ENCODE data around the gene XPOT. TPM values are rescaled to one million over a fixed set of nuclear protein-coding genes. Genes with fewer than 3 reads are reported as not detected.

The XPOT gene
- total RNA-seq, 1 experiment from 2014 or later: 140 TPM

DNA sequence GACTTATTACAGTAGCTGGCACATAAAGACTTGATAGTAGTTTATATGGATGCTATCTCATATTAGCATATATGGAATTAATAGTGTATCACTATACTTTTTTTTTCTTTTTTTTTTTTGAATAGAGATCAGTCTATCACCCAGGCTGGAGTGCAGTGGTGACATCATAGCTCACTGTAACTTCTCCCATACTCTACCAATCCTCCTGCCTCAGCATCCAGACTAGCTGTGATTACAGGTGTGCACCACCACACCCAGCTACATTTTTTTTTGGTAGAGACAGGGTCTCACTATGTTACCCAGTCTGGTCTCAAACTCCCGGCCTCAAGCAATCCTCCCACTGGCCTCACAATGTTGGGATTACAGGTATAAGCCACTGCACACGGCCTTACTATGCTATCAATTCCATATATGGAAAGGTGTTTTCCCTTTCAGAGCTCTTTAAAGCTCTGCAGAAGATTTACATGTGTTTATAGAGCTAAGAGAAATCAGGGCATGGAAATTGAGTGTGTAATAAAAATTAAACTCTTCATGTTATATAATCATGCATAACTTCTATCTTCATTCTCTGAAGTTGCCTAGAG lies 46.0 kb downstream of the XPOT start:
- Mint-ChIP-seq H3K4me3 (ENCODE audit: low read depth, unreplicated experiment) (peak overlapping the region; percentile 93), H3K9me3 (ENCODE audit: low read depth, unreplicated experiment) (no peaks in the 10 kb centered on the region), H3K4me1 (ENCODE audit: low read depth, unreplicated experiment) (peaks cover 28% of the 10 kb centered on the region), H3K36me3 (ENCODE audit: insufficient read depth, unreplicated experiment) (peaks cover 75% of the 10 kb centered on the region), H3K27me3 (ENCODE audit: unreplicated experiment) (no peaks in the 10 kb centered on the region), H3K27ac (ENCODE audit: unreplicated experiment) (peak overlapping the region; percentile 86)
- TF ChIP-seq, protein P1, sequence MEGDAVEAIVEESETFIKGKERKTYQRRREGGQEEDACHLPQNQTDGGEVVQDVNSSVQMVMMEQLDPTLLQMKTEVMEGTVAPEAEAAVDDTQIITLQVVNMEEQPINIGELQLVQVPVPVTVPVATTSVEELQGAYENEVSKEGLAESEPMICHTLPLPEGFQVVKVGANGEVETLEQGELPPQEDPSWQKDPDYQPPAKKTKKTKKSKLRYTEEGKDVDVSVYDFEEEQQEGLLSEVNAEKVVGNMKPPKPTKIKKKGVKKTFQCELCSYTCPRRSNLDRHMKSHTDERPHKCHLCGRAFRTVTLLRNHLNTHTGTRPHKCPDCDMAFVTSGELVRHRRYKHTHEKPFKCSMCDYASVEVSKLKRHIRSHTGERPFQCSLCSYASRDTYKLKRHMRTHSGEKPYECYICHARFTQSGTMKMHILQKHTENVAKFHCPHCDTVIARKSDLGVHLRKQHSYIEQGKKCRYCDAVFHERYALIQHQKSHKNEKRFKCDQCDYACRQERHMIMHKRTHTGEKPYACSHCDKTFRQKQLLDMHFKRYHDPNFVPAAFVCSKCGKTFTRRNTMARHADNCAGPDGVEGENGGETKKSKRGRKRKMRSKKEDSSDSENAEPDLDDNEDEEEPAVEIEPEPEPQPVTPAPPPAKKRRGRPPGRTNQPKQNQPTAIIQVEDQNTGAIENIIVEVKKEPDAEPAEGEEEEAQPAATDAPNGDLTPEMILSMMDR (IDR thresholded peaks at IDR 0.05; ENCODE audit: unreplicated experiment): no peak
- intact Hi-C loops (cut with micrococcal nuclease; ENCODE audit: unreplicated experiment): no loop called here
- DNase-seq: no peak
- no TSS peak for BruUV-seq (replicated peaks)
- CTCF ChIA-PET: interaction anchor here (0.6 kb wide), 1 partner anchor 10 kb away, joined by 3 read pairs; no protein-coding TSS in a partner anchor

DNA sequence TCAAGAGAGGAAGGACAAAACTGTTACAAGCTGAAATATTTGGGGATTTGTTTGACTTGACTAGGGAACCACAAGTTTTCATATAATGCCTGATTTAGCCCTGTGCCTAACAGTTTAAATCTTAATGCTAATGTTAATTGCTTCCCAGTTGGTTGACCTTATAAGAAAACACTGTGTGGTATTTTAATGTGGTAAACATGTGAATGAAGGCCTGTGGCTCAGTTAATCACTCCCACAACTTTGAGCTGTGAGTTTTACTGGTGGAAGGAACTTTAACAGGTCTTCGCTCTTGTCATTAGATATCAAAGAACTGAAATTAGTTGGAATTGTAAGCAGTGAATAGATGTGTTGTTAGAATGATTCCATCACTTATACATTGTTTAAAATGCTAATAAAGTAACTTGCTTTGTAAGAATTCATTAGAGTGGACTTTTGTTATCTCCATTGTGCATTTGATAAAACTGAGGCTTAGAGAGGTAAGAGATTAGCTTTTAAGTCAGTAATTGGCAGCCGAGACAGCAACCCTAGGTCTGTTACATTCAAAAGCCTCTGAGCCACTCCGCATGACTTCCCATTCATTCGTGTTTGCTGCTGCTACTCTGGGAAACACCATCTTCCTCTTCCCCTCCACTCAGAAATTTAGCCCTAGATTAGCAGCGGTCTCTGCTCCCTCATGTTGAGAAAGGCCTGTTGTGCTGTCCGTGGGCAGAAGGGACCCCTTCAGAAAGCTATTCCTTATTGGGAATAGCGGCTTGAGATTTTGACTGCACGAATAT lies 46.7 kb downstream of the XPOT start:
- CTCF ChIA-PET: interaction anchor here (0.6 kb wide), 1 partner anchor 10 kb away, joined by 3 read pairs; no protein-coding TSS in a partner anchor
- Mint-ChIP-seq H3K9me3 (ENCODE audit: low read depth, unreplicated experiment) (no peaks in the 10 kb centered on the region), H3K4me3 (ENCODE audit: low read depth, unreplicated experiment) (peak overlapping the region; percentile 93), H3K36me3 (ENCODE audit: insufficient read depth, unreplicated experiment) (peaks cover 73% of the 10 kb centered on the region), H3K4me1 (ENCODE audit: low read depth, unreplicated experiment) (peaks cover 31% of the 10 kb centered on the region), H3K27ac (ENCODE audit: unreplicated experiment) (peak overlapping the region; percentile 86), H3K27me3 (ENCODE audit: unreplicated experiment) (no peaks in the 10 kb centered on the region)
- no TSS peak for BruUV-seq (replicated peaks)
- intact Hi-C loops (cut with micrococcal nuclease; ENCODE audit: unreplicated experiment): no loop called here
- no peak for DNase-seq
- TF ChIP-seq, protein P1 (IDR thresholded peaks at IDR 0.05; ENCODE audit: unreplicated experiment): no peak

DNA sequence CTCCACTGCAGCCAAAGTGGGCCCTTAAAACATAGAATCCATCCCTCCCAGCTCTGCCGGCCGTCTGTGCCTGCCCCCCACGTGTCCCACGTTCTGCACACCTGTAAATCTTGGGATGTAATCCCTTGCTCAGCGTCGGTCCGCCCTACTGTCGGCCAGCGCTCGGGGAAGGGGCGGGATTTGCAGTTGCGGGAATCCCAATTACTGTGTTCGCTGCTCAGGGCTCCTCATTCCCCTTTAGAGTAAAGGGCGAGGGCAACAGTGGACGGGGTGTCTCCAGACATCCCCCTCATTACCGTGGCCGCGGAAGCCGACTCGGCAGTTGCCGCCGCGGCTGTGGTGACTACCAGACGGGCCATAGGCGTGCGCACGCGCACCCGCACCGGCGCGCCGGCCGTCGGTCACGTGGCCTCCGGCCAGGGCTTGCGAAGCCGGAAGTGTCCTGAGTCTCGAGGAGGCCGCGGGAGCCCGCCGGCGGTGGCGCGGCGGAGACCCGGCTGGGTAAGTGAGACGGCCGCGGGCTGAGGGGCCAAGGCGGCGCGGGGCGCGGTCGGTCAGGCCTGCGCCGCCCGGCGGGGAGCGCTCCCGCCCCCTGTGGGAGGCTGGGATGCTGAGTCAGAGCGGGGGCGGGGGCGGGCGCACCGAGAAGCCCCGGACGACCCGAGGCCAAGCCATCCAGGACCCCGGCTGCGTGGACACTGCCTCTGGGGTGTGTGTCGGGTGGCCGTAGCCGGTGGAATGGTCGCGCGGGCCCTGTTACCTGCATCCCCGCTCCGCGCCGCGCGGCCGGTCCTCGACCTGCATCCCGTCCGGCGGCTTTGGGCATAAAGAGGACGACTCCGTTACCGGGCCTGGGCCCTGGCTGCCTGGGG lies 47.7 kb downstream of the XPOT start, which contains the start of gene TBK1:
Gene TBK1, plus strand, starts transcription at position 434 of the 872 bp plus-strand sequence. CDS start 3,751 bp downstream, outside the sequence.
- BruUV-seq (replicated peaks): TSS peak; percentile 53
- TF ChIP-seq, protein P1 (IDR thresholded peaks at IDR 0.05; ENCODE audit: unreplicated experiment): no peak
- H3K9me3 Mint-ChIP-seq (ENCODE audit: low read depth, unreplicated experiment): no peaks in the 10 kb centered on the region
- CTCF ChIA-PET: no interaction called here
- peaks cover 39% of the 10 kb centered on the region for H3K4me1 Mint-ChIP-seq (ENCODE audit: low read depth, unreplicated experiment)
- peaks cover 75% of the 10 kb centered on the region for H3K36me3 Mint-ChIP-seq (ENCODE audit: insufficient read depth, unreplicated experiment)
- intact Hi-C loops (cut with micrococcal nuclease; ENCODE audit: unreplicated experiment): no loop called here
- peak; percentile 96 for DNase-seq
- peak within 1 kb of the TSS; percentile 99 for H3K27ac Mint-ChIP-seq (ENCODE audit: unreplicated experiment)
- H3K27me3 Mint-ChIP-seq (ENCODE audit: unreplicated experiment): no peaks in the 10 kb centered on the region
- H3K4me3 Mint-ChIP-seq (ENCODE audit: low read depth, unreplicated experiment): peak within 1 kb of the TSS; percentile 93

- H3K4me3 Mint-ChIP-seq (ENCODE audit: low read depth, unreplicated experiment): peak overlapping the region; percentile 93
- CTCF ChIA-PET: no interaction called here
- H3K27ac Mint-ChIP-seq (ENCODE audit: unreplicated experiment): peak overlapping the region; percentile 99
- H3K4me1 Mint-ChIP-seq (ENCODE audit: low read depth, unreplicated experiment): peaks cover 47% of the 10 kb centered on the region
- H3K36me3 Mint-ChIP-seq (ENCODE audit: insufficient read depth, unreplicated experiment): peaks cover 74% of the 10 kb centered on the region
- TSS peak; percentile 57 for BruUV-seq (replicated peaks)
- H3K27me3 Mint-ChIP-seq (ENCODE audit: unreplicated experiment): no peaks in the 10 kb centered on the region
- TF ChIP-seq, protein P1 (IDR thresholded peaks at IDR 0.05; ENCODE audit: unreplicated experiment): no peak
- intact Hi-C loops (cut with micrococcal nuclease; ENCODE audit: unreplicated experiment): no loop called here
- no peaks in the 10 kb centered on the region for H3K9me3 Mint-ChIP-seq (ENCODE audit: low read depth, unreplicated experiment)
- peak; percentile 49 for DNase-seq
Measured at GRCh38 chr12:64452559-64453329, 48.6 kb downstream of the XPOT start.

Measured in Calu3 (cell line).